GM12874 (cell line): Measurements from ENCODE around the gene IFNGR1.

Experiments used
- CTCF ChIP-seq: IDR thresholded peaks from 2 replicates; pipeline ENCODE4 v1.5.1; 2011; ENCODE audit warnings: low read depth, mild to moderate bottlenecking, control low read depth, low read length, moderate library complexity; ENCODE audit not compliant: insufficient read depth

IFNGR1 gene

DNA sequence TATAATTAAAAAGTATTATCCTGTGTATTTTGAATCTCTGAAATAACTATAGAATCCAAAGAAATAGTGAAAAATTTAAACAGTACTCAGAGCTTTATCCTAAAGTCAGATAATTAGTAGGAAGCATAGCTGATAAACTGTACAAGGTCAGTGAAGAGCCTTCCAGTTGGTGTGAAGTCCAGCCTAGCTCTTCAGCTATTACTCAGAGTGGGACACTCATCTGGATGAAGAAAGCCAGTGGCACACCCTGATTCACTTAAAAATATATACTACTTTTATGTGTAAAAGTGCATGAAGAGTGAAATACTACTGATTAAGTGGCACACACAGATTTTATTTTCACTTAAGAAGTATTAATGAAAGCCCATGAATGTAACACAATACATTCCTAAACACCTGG is 3.1 kb downstream of the IFNGR1 start:
- no peak for TF ChIP-seq CTCF

DNA sequence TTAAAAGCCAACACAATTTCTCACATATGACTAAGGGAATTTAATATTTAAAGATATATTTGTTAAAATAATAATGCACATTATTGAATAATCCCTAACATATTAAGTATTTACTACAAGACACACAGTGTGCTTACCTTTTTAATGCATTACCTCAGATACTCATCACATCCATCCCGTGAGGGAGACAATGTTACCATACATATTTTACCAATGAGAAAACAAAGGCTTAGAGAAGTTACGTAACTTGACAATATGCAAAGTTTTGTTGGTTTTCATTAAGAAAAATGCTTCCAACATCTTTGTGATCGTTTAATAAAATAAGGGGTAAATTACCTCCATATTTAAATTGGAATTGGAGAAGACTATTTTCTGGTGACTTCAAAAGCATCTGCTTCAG is 4.3 kb downstream of the IFNGR1 start:
- no peak for TF ChIP-seq CTCF

DNA sequence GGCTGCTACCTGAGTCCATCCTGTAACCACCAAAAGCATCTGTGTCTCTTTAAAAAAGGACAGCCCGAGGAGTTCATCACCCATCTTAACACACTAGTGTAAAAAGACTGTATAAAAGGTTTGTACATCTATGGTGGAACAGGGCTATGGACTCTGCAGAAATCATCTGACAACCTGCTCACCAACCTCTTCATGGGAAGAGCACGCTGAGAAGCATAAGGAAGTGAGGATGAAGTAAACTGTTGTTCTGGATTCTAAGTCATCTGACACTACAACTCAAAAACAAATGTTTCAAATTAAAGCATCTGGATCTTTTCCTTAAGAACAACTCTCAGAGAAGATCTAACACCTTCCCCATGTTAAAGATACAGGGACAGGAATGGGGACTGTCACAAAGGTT is 5.4 kb downstream of the IFNGR1 start:
- no peak for TF ChIP-seq CTCF

- no peak for TF ChIP-seq CTCF
Observed at GRCh38 chr6:137213331-137213740, 5.8 kb downstream of the IFNGR1 start.

- TF ChIP-seq CTCF = no peak
Observed at GRCh38 chr6:137211910-137212309, 7.3 kb downstream of the IFNGR1 start.

GRCh38 chr6:137210903-137211302 is 8.3 kb downstream of the IFNGR1 start:
- no peak for TF ChIP-seq CTCF

GRCh38 chr6:137208279-137208678 is 10.9 kb downstream of the IFNGR1 start:
- TF ChIP-seq CTCF = no peak

GRCh38 chr6:137206577-137206976 is 12.6 kb downstream of the IFNGR1 start:
- TF ChIP-seq CTCF = no peak
